Astrocyte (in vitro differentiated cells and primary cell): ENCODE results near the gene ULK4.

ENCODE experiments used
- EZH2 ChIP-seq: IDR thresholded peaks from 2 replicates; pipeline ENCODE4 v1.6.1; 2012; ENCODE audit warnings: mild to moderate bottlenecking, low read length, inconsistent platforms; ENCODE audit not compliant: insufficient read depth
- TF ChIP-seq, protein P1 (sequence below): IDR thresholded peaks from 2 replicates; pipeline ENCODE4 v1.5.1; 2011; ENCODE audit warnings: low read depth, mild to moderate bottlenecking, inconsistent platforms, low read length, moderate library complexity; ENCODE audit not compliant: insufficient read depth

DNA sequence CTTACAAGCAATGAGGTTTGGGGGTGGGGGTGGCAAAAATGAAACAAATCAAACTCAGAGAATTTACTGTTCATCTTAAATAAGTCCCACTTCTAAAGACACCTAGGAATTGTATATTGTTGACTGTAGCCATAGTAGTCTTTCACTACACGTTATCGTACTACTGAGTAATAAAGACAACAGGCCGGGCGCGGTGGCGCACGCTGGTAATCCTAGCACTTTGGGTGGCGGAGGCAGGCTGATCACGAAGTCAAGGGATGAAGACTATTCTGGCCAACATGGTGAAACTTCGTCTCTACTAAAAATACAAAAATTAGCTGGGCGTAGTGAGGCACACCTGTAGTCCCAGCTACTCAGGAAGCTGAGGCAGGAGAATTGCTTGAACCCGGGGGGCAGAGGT is 531.0 kb downstream of the ULK4 start:
- TF ChIP-seq, protein P1, sequence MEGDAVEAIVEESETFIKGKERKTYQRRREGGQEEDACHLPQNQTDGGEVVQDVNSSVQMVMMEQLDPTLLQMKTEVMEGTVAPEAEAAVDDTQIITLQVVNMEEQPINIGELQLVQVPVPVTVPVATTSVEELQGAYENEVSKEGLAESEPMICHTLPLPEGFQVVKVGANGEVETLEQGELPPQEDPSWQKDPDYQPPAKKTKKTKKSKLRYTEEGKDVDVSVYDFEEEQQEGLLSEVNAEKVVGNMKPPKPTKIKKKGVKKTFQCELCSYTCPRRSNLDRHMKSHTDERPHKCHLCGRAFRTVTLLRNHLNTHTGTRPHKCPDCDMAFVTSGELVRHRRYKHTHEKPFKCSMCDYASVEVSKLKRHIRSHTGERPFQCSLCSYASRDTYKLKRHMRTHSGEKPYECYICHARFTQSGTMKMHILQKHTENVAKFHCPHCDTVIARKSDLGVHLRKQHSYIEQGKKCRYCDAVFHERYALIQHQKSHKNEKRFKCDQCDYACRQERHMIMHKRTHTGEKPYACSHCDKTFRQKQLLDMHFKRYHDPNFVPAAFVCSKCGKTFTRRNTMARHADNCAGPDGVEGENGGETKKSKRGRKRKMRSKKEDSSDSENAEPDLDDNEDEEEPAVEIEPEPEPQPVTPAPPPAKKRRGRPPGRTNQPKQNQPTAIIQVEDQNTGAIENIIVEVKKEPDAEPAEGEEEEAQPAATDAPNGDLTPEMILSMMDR: no peak
- no peak for TF ChIP-seq EZH2
